ENCODE results near the gene CHORDC1. TPM values are rescaled to one million over a fixed set of nuclear protein-coding genes. Genes with fewer than 3 reads are reported as not detected.

CHORDC1 gene
- 79.5 to 154 TPM (median 96.2 TPM) in 5 replicates for total RNA-seq (2022; extraction: Qiagen RNA extraction)

DNA sequence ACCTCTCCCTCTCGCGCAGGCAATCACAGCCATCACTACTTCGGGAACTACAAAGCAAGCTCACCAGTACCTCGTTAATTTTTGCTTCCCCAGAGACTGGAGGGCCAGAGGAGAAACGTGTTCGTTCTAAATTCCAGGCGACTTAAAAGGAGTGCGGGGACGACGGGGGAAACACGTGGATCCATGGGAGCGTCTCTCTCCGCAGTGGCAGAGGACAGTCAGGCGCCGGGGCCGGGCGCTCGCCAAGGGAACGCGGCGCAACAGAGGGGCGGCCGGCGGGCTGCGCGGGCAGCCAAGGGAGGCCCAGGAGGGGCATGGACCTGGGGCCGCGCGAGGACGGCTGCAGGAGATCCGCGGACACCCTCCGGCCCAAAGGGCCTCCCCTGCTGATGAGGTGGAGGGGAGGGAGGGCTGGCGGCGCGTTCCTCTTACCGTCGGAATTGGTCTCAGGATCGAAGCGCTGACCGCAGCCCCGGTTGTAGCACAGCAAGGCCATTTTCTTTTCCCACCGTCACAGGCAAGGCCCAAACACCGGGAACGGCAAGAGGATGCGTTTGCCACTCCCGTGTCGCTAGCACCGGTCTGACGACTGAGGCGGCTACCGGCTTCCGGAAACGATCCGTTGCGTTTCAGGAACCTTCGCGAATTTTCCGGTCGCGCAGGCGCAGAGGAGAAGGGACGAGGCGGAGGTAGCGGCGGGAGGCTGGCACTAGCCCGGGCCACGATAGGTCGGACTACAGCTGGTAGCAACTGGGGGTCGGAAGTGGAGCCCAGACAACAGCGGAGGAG lies at the start of gene CHORDC1:
Gene CHORDC1, minus strand, starts transcription at position 591 of the 789 bp plus-strand sequence. Its CDS starts 95 bp downstream, at position 496.

Other genes with a start within 250 kb of the CHORDC1 start
- gene TRIM49C, start 191.9 kb downstream of the CHORDC1 start, total RNA-seq (2022; extraction: Qiagen RNA extraction), result not detected in 5 replicates
- not detected in 5 replicates for gene UBTFL1, start 137.1 kb downstream of the CHORDC1 start, total RNA-seq (2022; extraction: Qiagen RNA extraction)
- gene NAALAD2, start 88.4 kb downstream of the CHORDC1 start, total RNA-seq (2022; extraction: Qiagen RNA extraction), result not detected in 5 replicates

Measured in A549 treated with CORT108297 at 1 μM for 4 hours (cell line).